Ishikawa (cell line): ENCODE measurements around the gene SLC5A2.

Source experiments
- CEBPB ChIP-seq: IDR thresholded peaks from 2 replicates; pipeline ENCODE4 v1.6.1; 2012
- EP300 ChIP-seq: IDR thresholded peaks from 2 replicates; pipeline ENCODE4 v1.6.1; 2012; ENCODE audit warnings: borderline replicate concordance
- FOXM1 ChIP-seq: IDR thresholded peaks from 2 replicates; pipeline ENCODE4 v1.6.1; 2012; ENCODE audit warnings: low read depth, borderline replicate concordance
- MAX ChIP-seq: IDR thresholded peaks from 2 replicates; pipeline ENCODE4 v1.6.1; 2012
- NFIC ChIP-seq: IDR thresholded peaks from 2 replicates; pipeline ENCODE4 v1.6.1; 2012
- REST ChIP-seq: IDR thresholded peaks from 2 replicates; pipeline ENCODE4 v1.6.1; 2012; ENCODE audit warnings: low read depth, mild to moderate bottlenecking
- TAF1 ChIP-seq: IDR thresholded peaks from 2 replicates; pipeline ENCODE4 v1.6.1; 2012; ENCODE audit warnings: low read depth, mild to moderate bottlenecking
- TCF12 ChIP-seq: IDR thresholded peaks from 2 replicates; pipeline ENCODE4 v1.6.1; 2012; ENCODE audit warnings: low read depth
- YY1 ChIP-seq: IDR thresholded peaks from 2 replicates; pipeline ENCODE4 v1.6.1; 2012; ENCODE audit warnings: low read depth

DNA sequence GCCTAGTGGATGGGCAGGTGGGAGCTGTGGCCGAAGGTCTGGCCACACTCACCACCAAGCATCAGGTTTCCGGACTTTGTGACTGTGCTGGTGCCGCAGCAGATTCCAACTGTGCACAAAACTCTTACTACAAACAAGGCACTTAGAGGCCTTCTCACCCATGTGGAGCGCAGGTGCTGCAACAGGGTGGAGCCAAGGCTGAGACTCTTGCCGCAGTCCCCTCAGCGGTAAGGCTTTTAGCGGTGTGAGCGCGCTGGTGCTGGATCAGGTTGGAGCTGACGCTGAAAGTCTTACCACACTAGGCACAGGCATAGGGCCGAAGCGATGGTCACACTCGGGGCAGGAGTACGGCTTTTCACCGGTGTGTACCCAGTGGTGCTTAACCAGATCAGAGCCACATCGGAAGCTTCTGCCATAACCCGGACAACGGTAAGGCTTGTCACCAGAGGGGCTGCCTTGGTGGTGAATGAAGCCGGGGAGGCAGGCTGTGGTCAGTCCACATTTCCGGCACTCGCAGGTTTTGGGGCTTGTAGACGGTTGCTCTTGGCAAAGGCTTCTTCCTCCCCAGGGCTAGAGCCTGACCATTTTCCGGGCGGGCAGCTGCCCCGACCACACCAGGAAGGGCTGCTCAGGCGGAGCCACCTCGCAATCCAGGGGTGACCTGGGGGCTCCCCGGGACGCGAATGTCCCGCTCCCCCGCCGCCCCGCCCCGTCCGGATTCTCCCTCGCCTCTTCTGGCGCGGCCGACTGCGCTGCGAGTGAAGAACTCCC is 24.7 kb upstream of the SLC5A2 start:
- TF ChIP-seq EP300 = no peak
- TF ChIP-seq MAX = no peak
- TF ChIP-seq YY1 = no peak
- TF ChIP-seq FOXM1 = no peak
- no peak for TF ChIP-seq CEBPB
- TF ChIP-seq TAF1 = no peak
- TF ChIP-seq REST = no peak
- TF ChIP-seq NFIC = no peak
- no peak for TF ChIP-seq TCF12
